OCI-LY3 (cell line): Measurements from ENCODE around the gene TECPR2.

ENCODE experiments used
- EZH2phosphoT487 ChIP-seq: fragments of 200-600 bp; shearing (Covaris generic); IDR thresholded peaks from 2 replicates; pipeline ENCODE4 v1.6.1; 2018; ENCODE audit warnings: antibody characterized with exemption, mixed run types, low read depth
- TF ChIP-seq, protein P1 (sequence below): fragments of 200-600, 300-600 bp; sonication (generic); IDR thresholded peaks from 2 replicates; pipeline ENCODE4 v1.5.1; 2014; ENCODE audit warnings: antibody characterized with exemption, low read length, low read depth

GRCh38 chr14:102452302-102452701 lies 89.6 kb downstream of the TECPR2 start:
- TF ChIP-seq, protein P1, sequence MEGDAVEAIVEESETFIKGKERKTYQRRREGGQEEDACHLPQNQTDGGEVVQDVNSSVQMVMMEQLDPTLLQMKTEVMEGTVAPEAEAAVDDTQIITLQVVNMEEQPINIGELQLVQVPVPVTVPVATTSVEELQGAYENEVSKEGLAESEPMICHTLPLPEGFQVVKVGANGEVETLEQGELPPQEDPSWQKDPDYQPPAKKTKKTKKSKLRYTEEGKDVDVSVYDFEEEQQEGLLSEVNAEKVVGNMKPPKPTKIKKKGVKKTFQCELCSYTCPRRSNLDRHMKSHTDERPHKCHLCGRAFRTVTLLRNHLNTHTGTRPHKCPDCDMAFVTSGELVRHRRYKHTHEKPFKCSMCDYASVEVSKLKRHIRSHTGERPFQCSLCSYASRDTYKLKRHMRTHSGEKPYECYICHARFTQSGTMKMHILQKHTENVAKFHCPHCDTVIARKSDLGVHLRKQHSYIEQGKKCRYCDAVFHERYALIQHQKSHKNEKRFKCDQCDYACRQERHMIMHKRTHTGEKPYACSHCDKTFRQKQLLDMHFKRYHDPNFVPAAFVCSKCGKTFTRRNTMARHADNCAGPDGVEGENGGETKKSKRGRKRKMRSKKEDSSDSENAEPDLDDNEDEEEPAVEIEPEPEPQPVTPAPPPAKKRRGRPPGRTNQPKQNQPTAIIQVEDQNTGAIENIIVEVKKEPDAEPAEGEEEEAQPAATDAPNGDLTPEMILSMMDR, result no peak
- no peak for TF ChIP-seq EZH2phosphoT487
